HCT116 (cell line): ENCODE measurements around the gene TAF15. TPM values are rescaled to one million over a fixed set of nuclear protein-coding genes. Genes with fewer than 3 reads are reported as not detected.

ENCODE experiments used
- ATAC-seq: fragments of 200-7000 bp; cut with Tn5 transposase; 2 replicates; pipeline ENCODE4 v1.9.1; 2020; ENCODE audit warnings: mild to moderate bottlenecking, moderate library complexity
- BruUV-seq: library from RNA; stranded (reverse); fragments of 400-500 nt; replicated peaks from 2 replicates; lab custom pipeline; 2021; lab: Mats Ljungman, UMichigan
- CTCF ChIA-PET: fragments of 300-600 bp; sonication (Branson Sonifier 250); formaldehyde crosslinking; loops from one replicate; lab custom pipeline; 2021; ENCODE audit warnings: antibody characterized with exemption; lab: Charles Lee
- POLR2A ChIA-PET: fragments of 300-600, 350-600 bp; sonication (Branson Sonifier 250); formaldehyde crosslinking; loops from one replicate; lab custom pipeline; 2021; ENCODE audit warnings: antibody characterized with exemption; lab: Charles Lee
- RAD21 ChIA-PET, 2 experiments: fragments of 300-600 bp; sonication (Branson Sonifier 250); formaldehyde crosslinking; loops; one replicate each; lab custom pipeline; 2023; ENCODE audit warnings: low total read pairs in 2 of 2; ENCODE audit not compliant: uncharacterized antibody in 2 of 2, unreplicated experiment in 2 of 2, low non-redundant PET in 1 of 2; lab: Charles Lee
- DNase-seq: peaks from one replicate; pipeline ENCODE4 v3.0.0-alpha.2; 2010; ENCODE audit warnings: low read depth, low spot score
- H2AFZ ChIP-seq: fragments of 200-600 bp; shearing (Covaris generic), sonication (generic); 2 replicates; pipeline ENCODE4 v1.6.1; 2017; ENCODE audit warnings: low read depth, mixed run types, mixed read lengths, antibody characterized with exemption, low read length; ENCODE audit not compliant: poor library complexity, severe bottlenecking
- H3K27ac ChIP-seq: 2 replicates; pipeline ENCODE4 v1.5.1; 2012; ENCODE audit warnings: low read depth, low read length
- H3K27me3 ChIP-seq: fragments of 200-600 bp; sonication (generic); 2 replicates; pipeline ENCODE4 v1.6.1; 2016; ENCODE audit warnings: mixed run types, low read length, mixed read lengths; ENCODE audit not compliant: insufficient read depth
- H3K36me3 ChIP-seq, 2 experiments: fragments of 200-500 bp in 1 of 2; fragments of 200-600 bp in 1 of 2; sonication (Bioruptor generic) in 1 of 2; sonication (generic) in 1 of 2; 2 replicates each; pipeline versions ENCODE4 v1.5.1 to v1.6.1; 2014 to 2016; ENCODE audit warnings: low read length in 2 of 2, inconsistent platforms in 1 of 2, mixed read lengths in 1 of 2, mixed run types in 1 of 2; ENCODE audit not compliant: insufficient read depth in 2 of 2, control insufficient read depth in 1 of 2
- H3K4me1 ChIP-seq, 2 experiments: fragments of 200-600 bp in 1 of 2; sonication (generic) in 1 of 2; 2 replicates each; pipeline versions ENCODE4 v1.5.1 to v1.6.1; 2012 to 2017; ENCODE audit warnings: low read length in 2 of 2, inconsistent platforms in 1 of 2, mild to moderate bottlenecking in 1 of 2, mixed read lengths in 1 of 2, mixed run types in 1 of 2, moderate library complexity in 1 of 2; ENCODE audit not compliant: insufficient read depth in 2 of 2, control insufficient read depth in 1 of 2
- H3K4me2 ChIP-seq: fragments of 200-600 bp; sonication (generic); 2 replicates; pipeline ENCODE4 v1.6.1; 2017; ENCODE audit warnings: mixed run types, low read length, mixed read lengths
- H3K4me3 ChIP-seq, 2 experiments: fragments of 200-600 bp in 1 of 2; sonication (generic) in 1 of 2; replicated peaks in 1 of 2; 2 replicates each; pipeline ENCODE4 v1.5.1; 2011 to 2016; ENCODE audit warnings: low read length in 2 of 2, control low read depth in 1 of 2, low read depth in 1 of 2, mild to moderate bottlenecking in 1 of 2, mixed read lengths in 1 of 2, mixed run types in 1 of 2
- H3K79me2 ChIP-seq: fragments of 200-600 bp; sonication (generic); 2 replicates; pipeline ENCODE4 v1.6.1; 2017; ENCODE audit warnings: mild to moderate bottlenecking, mixed run types, low read length, moderate library complexity, mixed read lengths; ENCODE audit not compliant: insufficient read depth
- H3K9ac ChIP-seq: fragments of 200-600 bp; sonication (generic); 2 replicates; pipeline ENCODE4 v1.6.1; 2016; ENCODE audit warnings: low read length, mixed read lengths
- H3K9me2 ChIP-seq: fragments of 200-600 bp; sonication (generic), shearing (Covaris generic); 2 replicates; pipeline ENCODE4 v1.6.1; 2017; ENCODE audit warnings: mixed run types, mild to moderate bottlenecking, moderate library complexity; ENCODE audit not compliant: insufficient read depth
- H3K9me3 ChIP-seq, 2 experiments: fragments of 200-500 bp in 1 of 2; fragments of 200-600 bp in 1 of 2; sonication (Bioruptor generic) in 1 of 2; sonication (generic) in 1 of 2; 2 replicates each; pipeline ENCODE4 v1.6.1; 2014 to 2017; ENCODE audit warnings: low read length in 2 of 2, mixed read lengths in 2 of 2, inconsistent platforms in 1 of 2, low read depth in 1 of 2, mild to moderate bottlenecking in 1 of 2, mixed run types in 1 of 2, moderate library complexity in 1 of 2; ENCODE audit not compliant: control insufficient read depth in 1 of 2, insufficient read depth in 1 of 2
- H4K20me1 ChIP-seq: fragments of 200-600 bp; sonication (generic), shearing (Covaris generic); 2 replicates; pipeline ENCODE4 v1.6.1; 2017; ENCODE audit warnings: mixed run types, mild to moderate bottlenecking, moderate library complexity; ENCODE audit not compliant: insufficient read depth
- CEBPB ChIP-seq: IDR thresholded peaks from 2 replicates; pipeline ENCODE4 v1.6.1; 2012; ENCODE audit warnings: low read depth
- EGR1 ChIP-seq: IDR thresholded peaks from 2 replicates; pipeline ENCODE4 v1.6.1; 2012; ENCODE audit warnings: low read depth
- EZH2 ChIP-seq: fragments of 200-600 bp; sonication (generic); IDR thresholded peaks from 2 replicates; pipeline ENCODE4 v1.6.1; 2017; ENCODE audit warnings: antibody characterized with exemption, mixed run types
- SRF ChIP-seq: IDR thresholded peaks from 2 replicates; pipeline ENCODE4 v1.6.1; 2012; ENCODE audit warnings: low read depth
- TCF7L2 ChIP-seq: IDR thresholded peaks from 2 replicates; pipeline ENCODE4 v1.7.0; 2011; ENCODE audit warnings: borderline replicate concordance, inconsistent platforms; ENCODE audit not compliant: insufficient read depth, insufficient read length; ENCODE audit errors: extremely low read depth
- YY1 ChIP-seq: IDR thresholded peaks from 2 replicates; pipeline ENCODE4 v1.6.1; 2011; ENCODE audit warnings: low read length, low read depth, moderate library complexity, mild to moderate bottlenecking; ENCODE audit not compliant: insufficient replicate concordance; ENCODE audit errors: extremely low read depth
- ZFX ChIP-seq: fragments of 450-650 bp; IDR thresholded peaks from 2 replicates; pipeline ENCODE4 v1.6.1; 2017
- ZNF274 ChIP-seq: fragments of 200-500 bp; sonication (Bioruptor generic); IDR thresholded peaks from 2 replicates; pipeline ENCODE4 v1.6.1; 2014; ENCODE audit warnings: mild to moderate bottlenecking, low read depth, low read length, inconsistent platforms
- intact Hi-C: fragments of 100-400 bp; cut with micrococcal nuclease; formaldehyde crosslinking; loops from 2 replicates; pipeline ENCODE4 v1.10.0; 2022
- total RNA-seq: library from RNA; stranded (reverse); gene quantifications from one replicate; pipeline ENCODE4 v1.2.1, GENCODE V29; 2021; ENCODE audit not compliant: unreplicated experiment
- TF ChIP-seq, protein P1 (sequence below): IDR thresholded peaks from 2 replicates; pipeline ENCODE4 v1.6.1; 2011; ENCODE audit warnings: mild to moderate bottlenecking, low read length, moderate library complexity; ENCODE audit not compliant: insufficient replicate concordance; ENCODE audit errors: extremely low read depth
- TF ChIP-seq, protein P2 (sequence below): IDR thresholded peaks from 2 replicates; pipeline ENCODE4 v1.6.1; 2012
- TF ChIP-seq, protein P3 (sequence below): IDR thresholded peaks from 2 replicates; pipeline ENCODE4 v1.6.1; 2012; ENCODE audit warnings: low read depth

TAF15 gene
- total RNA-seq, 1 experiment from 2014 or later = 346 TPM

GRCh38 chr17:35817196-35817595 is 7.9 kb downstream of the TAF15 start:
- ChIA-PET CTCF (interaction anchor here (1.2 to 1.3 kb wide), 2 partner anchors 8 to 53 kb away, joined by 3 read pairs; no protein-coding TSS in a partner anchor), RAD21 (no interaction called here), POLR2A (interaction anchor here (0.6 to 3.6 kb wide), 3 partner anchors 8 to 26 kb away, joined by 3 to 24 read pairs (median 3); partner anchors contain the start of gene TAF15)
- Histone ChIP-seq H3K9me3 (no peaks in the 10 kb centered on the region), H3K4me2 (no peak overlapping the region), H2AFZ (no peak overlapping the region), H3K4me1 (no peaks in the 10 kb centered on the region), H3K27ac (no peak overlapping the region), H3K9ac (no peak overlapping the region), H3K27me3 (no peaks in the 10 kb centered on the region), H3K4me3 (no peak overlapping the region), H4K20me1 (peaks cover 59% of the 10 kb centered on the region), H3K36me3 (peaks cover 42 to 53% of the 10 kb centered on the region in 2 experiments), H3K9me2 (no peaks in the 10 kb centered on the region), H3K79me2 (peaks cover 99% of the 10 kb centered on the region)
- TF ChIP-seq TCF7L2 (no peak), YY1 (no peak), SRF (no peak), CEBPB (no peak), ZFX (no peak), ZNF274 (no peak), EZH2 (no peak), EGR1 (no peak)
- TF ChIP-seq, protein P1, sequence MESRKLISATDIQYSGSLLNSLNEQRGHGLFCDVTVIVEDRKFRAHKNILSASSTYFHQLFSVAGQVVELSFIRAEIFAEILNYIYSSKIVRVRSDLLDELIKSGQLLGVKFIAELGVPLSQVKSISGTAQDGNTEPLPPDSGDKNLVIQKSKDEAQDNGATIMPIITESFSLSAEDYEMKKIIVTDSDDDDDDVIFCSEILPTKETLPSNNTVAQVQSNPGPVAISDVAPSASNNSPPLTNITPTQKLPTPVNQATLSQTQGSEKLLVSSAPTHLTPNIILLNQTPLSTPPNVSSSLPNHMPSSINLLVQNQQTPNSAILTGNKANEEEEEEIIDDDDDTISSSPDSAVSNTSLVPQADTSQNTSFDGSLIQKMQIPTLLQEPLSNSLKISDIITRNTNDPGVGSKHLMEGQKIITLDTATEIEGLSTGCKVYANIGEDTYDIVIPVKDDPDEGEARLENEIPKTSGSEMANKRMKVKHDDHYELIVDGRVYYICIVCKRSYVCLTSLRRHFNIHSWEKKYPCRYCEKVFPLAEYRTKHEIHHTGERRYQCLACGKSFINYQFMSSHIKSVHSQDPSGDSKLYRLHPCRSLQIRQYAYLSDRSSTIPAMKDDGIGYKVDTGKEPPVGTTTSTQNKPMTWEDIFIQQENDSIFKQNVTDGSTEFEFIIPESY = no peak
- TF ChIP-seq, protein P2, sequence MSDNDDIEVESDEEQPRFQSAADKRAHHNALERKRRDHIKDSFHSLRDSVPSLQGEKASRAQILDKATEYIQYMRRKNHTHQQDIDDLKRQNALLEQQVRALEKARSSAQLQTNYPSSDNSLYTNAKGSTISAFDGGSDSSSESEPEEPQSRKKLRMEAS = no peak
- TF ChIP-seq, protein P3, sequence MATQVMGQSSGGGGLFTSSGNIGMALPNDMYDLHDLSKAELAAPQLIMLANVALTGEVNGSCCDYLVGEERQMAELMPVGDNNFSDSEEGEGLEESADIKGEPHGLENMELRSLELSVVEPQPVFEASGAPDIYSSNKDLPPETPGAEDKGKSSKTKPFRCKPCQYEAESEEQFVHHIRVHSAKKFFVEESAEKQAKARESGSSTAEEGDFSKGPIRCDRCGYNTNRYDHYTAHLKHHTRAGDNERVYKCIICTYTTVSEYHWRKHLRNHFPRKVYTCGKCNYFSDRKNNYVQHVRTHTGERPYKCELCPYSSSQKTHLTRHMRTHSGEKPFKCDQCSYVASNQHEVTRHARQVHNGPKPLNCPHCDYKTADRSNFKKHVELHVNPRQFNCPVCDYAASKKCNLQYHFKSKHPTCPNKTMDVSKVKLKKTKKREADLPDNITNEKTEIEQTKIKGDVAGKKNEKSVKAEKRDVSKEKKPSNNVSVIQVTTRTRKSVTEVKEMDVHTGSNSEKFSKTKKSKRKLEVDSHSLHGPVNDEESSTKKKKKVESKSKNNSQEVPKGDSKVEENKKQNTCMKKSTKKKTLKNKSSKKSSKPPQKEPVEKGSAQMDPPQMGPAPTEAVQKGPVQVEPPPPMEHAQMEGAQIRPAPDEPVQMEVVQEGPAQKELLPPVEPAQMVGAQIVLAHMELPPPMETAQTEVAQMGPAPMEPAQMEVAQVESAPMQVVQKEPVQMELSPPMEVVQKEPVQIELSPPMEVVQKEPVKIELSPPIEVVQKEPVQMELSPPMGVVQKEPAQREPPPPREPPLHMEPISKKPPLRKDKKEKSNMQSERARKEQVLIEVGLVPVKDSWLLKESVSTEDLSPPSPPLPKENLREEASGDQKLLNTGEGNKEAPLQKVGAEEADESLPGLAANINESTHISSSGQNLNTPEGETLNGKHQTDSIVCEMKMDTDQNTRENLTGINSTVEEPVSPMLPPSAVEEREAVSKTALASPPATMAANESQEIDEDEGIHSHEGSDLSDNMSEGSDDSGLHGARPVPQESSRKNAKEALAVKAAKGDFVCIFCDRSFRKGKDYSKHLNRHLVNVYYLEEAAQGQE = no peak
- no peak for DNase-seq
- no TSS peak for BruUV-seq
- intact Hi-C loops = no loop called here
- ATAC-seq = no peak
